NCI-H510A treated with DMSO at 0.1 percent for 48 hours (cell line): ENCODE results near the gene MEIS1.

Experiments used
- DNase-seq: peaks from one replicate; lab custom pipeline; 2025; lab: John Stamatoyannopoulos, UW

MEIS1 gene

GRCh38 chr2:66443979-66444861 lies 9.3 kb downstream of the MEIS1 start:
- no peak for DNase-seq

- no peak for DNase-seq
These were observed 10.4 kb downstream of the MEIS1 start for GRCh38 chr2:66445076-66445924.

GRCh38 chr2:66445925-66446871 lies 11.3 kb downstream of the MEIS1 start:
- no peak for DNase-seq

DNA sequence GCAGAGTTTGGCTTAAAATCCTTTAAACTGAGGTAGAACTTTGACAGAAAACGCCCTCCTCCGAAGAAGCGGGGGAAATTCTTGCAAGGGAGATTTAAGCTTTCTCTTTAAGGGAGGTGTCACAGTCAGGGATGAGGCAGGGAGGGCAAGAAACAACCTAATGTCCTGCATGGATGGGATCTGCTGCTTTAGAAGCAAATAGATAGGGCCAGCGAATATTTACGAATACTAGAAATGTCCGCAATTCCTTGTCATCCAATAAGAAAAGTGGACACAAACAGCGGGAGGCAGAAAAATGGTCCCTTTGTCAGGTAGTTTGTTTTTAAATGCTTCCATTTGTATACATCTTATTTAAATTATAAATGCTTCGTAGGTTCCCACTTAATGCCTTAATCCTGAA lies 12.0 kb downstream of the MEIS1 start:
- DNase-seq, result no peak

GRCh38 chr2:66447677-66448076 lies 12.8 kb downstream of the MEIS1 start:
- no peak for DNase-seq

GRCh38 chr2:66448136-66448991 lies 13.4 kb downstream of the MEIS1 start:
- DNase-seq, result no peak

GRCh38 chr2:66452214-66452613 lies 17.3 kb downstream of the MEIS1 start:
- DNase-seq, result no peak

DNA sequence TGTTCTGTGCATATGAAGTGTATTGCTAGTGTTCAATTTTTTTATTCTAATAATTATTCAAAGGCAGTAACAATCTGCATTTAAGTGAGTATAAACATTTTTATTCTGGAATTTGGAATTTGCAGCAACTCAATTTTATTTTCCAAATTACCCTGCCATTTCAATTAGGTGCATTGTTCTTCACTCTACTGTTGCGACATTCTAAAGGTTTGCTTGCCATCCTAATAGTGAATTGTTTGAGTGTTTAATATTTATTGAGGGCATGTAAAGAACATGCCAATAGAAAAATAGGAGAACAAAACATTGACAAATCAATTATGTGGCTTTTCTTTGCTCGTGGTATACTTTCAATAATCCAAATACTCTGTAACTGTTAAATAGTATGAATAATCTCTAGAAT lies 18.0 kb downstream of the MEIS1 start:
- DNase-seq, result no peak

GRCh38 chr2:66455490-66455889 lies 20.6 kb downstream of the MEIS1 start:
- DNase-seq, result no peak

GRCh38 chr2:66456183-66457041 lies 21.5 kb downstream of the MEIS1 start:
- DNase-seq, result no peak

DNA sequence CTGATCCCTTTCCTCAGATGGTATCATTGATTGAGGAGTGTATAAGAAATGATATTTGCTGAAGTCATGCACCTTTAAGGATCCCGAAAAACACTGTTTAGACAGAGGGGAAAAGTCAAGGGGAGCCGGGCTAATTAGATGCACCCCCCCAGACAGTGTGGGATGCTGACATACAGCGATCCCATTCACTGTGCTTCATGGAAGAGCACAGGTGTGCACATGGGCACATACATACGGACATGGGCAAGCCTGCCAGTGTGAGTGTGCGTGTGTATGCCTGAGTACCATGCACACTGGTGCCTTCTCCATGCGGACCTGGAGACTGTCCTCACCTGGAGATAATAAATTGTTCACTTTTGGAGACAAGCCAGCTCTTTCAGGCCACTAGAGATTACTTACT lies 22.6 kb downstream of the MEIS1 start:
- DNase-seq, result no peak

- DNase-seq, result no peak
These were observed 25.1 kb downstream of the MEIS1 start for GRCh38 chr2:66460031-66460430.

DNA sequence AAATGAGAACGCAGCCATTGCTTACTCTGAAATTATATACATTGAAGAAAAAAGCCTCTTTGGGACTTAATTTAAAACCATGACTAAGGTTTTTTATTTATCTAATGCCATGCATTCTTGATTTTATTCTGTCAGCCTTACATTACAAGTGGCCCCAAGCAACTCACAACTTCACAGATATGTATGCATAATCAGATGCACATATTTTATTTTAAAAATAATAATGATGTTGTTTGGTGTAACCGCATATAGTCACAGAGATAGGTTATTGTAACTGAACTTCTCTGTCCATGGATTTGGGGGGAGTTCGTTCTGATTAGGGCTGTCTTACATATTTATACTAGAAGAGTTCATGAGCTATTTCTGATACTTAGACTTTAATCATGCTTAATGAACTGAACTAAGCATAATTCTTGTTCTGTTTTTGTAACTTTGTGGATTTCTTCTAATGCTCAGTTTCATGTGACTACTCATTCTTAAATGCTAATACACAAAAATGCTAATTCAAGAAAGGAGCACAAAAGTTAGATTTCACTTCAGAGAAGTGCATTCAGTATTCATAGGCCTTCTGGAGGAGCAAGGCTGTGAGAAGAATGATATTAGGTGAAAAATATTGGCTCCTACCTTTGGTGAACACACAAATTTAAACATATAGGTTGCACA lies 26.2 kb downstream of the MEIS1 start:
- DNase-seq, result no peak

DNA sequence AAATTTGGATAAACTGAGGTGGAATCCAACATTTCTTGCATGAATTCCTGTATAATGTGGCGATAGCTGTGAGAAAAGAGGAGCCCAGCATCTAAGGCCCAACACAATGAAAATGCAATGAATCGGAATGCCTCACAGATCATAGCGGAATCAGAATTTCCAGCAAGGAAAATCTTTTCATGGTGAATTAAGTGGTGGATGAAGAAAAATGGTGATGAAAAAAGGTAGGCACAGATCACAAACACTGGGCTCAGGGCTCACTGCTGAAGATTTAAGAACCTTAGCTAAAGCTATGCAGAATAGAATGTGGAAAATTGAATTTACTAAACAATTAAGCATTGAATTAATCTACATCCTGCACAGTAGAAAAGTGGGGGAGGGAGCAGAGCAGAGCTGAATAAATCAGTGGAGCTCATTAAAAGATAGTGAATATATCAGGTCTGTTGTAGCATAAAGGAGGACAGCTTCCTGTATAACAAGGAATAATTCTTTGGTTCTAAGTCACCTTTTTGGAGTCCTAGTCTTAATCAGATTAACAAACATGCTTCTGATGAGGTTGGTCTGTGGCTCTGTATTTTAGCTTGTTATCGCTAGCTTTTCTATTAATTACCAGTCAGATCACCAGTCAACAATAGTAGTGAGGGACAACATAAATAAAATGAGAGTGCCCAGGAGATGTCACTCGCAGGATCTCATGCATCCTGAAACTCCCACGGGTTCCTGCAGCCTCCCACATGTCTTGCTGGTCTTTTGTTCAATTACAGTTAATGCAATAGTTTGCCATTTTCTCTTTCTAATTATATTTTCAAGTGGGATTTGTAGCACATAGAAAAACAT lies 27.0 kb downstream of the MEIS1 start:
- DNase-seq, result no peak

- no peak for DNase-seq
These were observed 27.5 kb downstream of the MEIS1 start for GRCh38 chr2:66462501-66462825.

DNA sequence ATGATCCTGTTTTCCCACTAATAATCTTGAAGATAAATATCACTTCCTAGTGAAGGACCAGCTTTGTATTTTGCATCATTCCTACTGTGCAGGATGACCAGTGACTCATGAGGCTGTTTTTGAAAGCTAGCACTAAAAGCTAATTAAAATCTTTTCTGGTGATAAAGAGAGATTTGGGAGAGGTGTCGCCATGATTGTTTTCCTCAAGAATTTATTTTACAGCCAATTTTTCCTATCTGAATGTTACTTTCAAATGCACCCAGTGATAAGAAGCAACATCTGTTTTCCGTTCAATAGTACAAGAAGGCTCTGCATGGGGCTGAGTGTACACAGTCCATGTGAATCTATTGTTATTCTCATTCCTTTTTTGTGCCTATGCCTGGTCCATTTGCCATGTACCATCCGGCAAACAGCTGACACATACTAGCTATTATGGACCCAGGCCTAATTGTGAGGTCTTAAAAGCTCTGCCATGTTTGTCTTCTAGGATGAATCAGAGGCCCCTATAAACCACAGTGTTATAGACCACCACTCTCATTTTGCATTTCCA lies 28.4 kb downstream of the MEIS1 start:
- no peak for DNase-seq

DNA sequence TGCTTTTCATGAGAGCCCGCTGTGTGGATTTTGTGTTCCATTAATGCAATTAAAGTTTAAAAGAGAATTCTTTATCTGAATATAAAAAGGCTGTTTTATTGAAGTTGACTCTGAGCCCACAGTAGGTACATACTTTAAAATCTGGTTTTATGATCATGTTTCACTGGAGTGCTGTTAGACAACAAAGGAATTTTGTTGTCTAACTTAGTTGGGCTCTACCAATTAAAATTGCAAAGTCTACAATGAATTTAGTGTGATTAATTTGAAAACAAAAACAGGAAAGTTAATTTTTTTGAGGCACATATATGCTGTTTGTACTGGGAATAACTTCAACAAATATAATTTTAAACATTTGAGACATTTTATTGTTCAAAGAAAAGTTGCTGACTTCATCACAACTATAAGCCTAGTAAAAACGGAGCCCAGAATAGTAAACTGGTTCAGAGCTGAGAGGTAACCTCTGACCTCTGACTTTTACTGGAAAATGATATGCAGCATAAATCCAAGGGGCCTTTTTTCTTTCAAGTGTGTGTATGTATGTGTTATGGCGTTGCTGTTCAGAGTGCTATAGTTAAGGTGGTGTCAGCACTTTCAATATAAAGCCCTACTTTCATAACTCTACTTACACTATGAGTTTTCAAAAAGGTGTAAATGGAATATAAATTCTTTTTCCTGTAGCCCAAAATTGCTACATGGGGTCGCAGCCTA lies 30.2 kb downstream of the MEIS1 start:
- no peak for DNase-seq

GRCh38 chr2:66466433-66466832 lies 31.5 kb downstream of the MEIS1 start:
- no peak for DNase-seq
